C4-2B (cell line): ENCODE measurements around the gene IRF4.

Experiments
- H3K27ac ChIP-seq: fragments of 450-650 bp; 2 replicates; pipeline ENCODE4 v1.5.1; 2017
- ZFX ChIP-seq: fragments of 450-650 bp; IDR thresholded peaks from 2 replicates; pipeline ENCODE4 v1.6.1; 2017
- TF ChIP-seq, protein P1 (sequence below): fragments of 450-650 bp; conservative IDR thresholded peaks from 2 replicates; pipeline ENCODE4 v1.5.1; 2017; ENCODE audit warnings: mild to moderate bottlenecking

The IRF4 gene

DNA sequence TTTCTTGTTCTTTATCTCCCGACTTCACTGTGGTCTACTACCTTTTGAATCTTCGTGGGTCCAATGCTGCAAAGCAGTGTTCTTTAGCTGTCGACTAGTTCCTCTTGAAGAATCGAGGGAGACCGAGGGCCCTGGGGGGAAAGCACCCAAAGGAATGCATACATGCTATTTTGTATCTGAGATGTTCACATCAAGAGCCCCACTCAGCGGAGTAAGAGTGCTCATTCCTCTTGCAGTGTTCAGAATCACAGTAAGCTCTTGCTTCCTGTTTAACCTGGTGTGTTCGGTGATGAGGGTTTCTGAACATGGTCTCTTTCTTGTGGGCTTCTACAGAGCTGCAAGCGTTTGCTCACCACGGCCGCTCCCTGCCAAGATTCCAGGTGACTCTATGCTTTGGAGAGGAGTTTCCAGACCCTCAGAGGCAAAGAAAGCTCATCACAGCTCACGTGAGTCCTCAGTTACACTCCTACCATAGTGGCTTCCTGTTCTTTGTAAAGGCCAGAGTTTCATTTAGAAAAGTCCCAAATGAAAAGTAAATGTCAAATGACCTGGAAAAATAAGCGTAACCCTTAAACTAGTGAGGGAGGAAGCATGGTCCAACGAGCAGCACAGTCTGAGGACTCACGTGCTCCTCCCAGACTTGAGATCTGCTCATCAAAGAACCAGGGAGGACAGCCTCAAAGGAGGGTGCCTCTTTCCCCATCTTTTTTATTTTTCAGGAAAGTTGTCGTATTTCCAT, 13.3 kb downstream of the IRF4 start:
- TF ChIP-seq, protein P1, sequence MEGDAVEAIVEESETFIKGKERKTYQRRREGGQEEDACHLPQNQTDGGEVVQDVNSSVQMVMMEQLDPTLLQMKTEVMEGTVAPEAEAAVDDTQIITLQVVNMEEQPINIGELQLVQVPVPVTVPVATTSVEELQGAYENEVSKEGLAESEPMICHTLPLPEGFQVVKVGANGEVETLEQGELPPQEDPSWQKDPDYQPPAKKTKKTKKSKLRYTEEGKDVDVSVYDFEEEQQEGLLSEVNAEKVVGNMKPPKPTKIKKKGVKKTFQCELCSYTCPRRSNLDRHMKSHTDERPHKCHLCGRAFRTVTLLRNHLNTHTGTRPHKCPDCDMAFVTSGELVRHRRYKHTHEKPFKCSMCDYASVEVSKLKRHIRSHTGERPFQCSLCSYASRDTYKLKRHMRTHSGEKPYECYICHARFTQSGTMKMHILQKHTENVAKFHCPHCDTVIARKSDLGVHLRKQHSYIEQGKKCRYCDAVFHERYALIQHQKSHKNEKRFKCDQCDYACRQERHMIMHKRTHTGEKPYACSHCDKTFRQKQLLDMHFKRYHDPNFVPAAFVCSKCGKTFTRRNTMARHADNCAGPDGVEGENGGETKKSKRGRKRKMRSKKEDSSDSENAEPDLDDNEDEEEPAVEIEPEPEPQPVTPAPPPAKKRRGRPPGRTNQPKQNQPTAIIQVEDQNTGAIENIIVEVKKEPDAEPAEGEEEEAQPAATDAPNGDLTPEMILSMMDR = no peak
- no peak for TF ChIP-seq ZFX

DNA sequence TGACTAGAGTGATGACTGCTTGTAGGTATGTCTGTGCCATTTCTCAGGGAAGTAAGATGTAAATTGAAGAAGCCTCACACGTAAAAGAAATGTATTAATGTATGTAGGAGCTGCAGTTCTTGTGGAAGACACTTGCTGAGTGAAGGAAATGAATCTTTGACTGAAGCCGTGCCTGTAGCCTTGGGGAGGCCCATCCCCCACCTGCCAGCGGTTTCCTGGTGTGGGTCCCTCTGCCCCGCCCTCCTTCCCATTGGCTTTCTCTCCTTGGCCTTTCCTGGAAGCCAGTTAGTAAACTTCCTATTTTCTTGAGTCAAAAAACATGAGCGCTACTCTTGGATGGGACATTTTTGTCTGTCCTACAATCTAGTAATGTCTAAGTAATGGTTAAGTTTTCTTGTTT, 16.6 kb downstream of the IRF4 start:
- no peak overlapping the region for H3K27ac ChIP-seq

More for the DNA sequence above, 13.3 kb downstream of the IRF4 start:
- no peak overlapping the region for H3K27ac ChIP-seq

DNA sequence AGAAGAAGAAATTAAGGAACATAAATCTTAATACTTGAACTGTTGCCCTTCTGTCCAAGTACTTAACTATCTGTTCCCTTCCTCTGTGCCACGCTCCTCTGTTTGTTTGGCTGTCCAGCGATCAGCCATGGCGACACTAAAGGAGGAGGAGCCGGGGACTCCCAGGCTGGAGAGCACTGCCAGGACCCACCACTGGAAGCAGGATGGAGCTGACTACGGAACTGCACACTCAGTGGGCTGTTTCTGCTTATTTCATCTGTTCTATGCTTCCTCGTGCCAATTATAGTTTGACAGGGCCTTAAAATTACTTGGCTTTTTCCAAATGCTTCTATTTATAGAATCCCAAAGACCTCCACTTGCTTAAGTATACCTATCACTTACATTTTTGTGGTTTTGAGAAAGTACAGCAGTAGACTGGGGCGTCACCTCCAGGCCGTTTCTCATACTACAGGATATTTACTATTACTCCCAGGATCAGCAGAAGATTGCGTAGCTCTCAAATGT, 17.1 kb downstream of the IRF4 start:
- no peak overlapping the region for H3K27ac ChIP-seq

More for the DNA sequence above, 16.6 kb downstream of the IRF4 start:
- no peak for TF ChIP-seq ZFX
- TF ChIP-seq, protein P1 = no peak

DNA sequence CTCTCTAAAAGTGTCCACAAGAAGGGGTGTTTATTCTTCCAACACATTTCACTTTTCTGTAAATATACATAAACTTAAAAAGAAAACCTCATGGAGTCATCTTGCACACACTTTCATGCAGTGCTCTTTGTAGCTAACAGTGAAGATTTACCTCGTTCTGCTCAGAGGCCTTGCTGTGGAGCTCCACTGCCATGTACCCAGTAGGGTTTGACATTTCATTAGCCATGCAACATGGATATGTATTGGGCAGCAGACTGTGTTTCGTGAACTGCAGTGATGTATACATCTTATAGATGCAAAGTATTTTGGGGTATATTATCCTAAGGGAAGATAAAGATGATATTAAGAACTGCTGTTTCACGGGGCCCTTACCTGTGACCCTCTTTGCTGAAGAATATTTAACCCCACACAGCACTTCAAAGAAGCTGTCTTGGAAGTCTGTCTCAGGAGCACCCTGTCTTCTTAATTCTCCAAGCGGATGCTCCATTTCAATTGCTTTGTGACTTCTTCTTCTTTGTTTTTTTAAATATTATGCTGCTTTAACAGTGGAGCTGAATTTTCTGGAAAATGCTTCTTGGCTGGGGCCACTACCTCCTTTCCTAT, 17.9 kb downstream of the IRF4 start:
- TF ChIP-seq, protein P1 = no peak
- no peak for TF ChIP-seq ZFX
- no peak overlapping the region for H3K27ac ChIP-seq

More for the DNA sequence above, 17.1 kb downstream of the IRF4 start:
- TF ChIP-seq ZFX = no peak
- TF ChIP-seq, protein P1 = peak; percentile 20

DNA sequence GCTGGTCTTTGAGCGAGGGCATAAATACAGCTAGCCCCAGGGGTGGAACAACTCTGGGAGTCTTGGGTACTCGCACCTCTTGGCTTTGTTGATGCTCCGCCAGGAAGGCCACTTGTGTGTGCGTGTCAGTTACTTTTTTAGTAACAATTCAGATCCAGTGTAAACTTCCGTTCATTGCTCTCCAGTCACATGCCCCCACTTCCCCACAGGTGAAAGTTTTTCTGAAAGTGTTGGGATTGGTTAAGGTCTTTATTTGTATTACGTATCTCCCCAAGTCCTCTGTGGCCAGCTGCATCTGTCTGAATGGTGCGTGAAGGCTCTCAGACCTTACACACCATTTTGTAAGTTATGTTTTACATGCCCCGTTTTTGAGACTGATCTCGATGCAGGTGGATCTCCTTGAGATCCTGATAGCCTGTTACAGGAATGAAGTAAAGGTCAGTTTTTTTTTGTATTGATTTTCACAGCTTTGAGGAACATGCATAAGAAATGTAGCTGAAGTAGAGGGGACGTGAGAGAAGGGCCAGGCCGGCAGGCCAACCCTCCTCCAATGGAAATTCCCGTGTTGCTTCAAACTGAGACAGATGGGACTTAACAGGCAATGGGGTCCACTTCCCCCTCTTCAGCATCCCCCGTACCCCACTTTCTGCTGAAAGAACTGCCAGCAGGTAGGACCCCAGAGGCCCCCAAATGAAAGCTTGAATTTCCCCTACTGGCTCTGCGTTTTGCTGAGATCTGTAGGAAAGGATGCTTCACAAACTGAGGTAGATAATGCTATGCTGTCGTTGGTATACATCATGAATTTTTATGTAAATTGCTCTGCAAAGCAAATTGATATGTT, 19.2 kb downstream of the IRF4 start:
- TF ChIP-seq, protein P1 = no peak
- TF ChIP-seq ZFX = no peak
- no peak overlapping the region for H3K27ac ChIP-seq

DNA sequence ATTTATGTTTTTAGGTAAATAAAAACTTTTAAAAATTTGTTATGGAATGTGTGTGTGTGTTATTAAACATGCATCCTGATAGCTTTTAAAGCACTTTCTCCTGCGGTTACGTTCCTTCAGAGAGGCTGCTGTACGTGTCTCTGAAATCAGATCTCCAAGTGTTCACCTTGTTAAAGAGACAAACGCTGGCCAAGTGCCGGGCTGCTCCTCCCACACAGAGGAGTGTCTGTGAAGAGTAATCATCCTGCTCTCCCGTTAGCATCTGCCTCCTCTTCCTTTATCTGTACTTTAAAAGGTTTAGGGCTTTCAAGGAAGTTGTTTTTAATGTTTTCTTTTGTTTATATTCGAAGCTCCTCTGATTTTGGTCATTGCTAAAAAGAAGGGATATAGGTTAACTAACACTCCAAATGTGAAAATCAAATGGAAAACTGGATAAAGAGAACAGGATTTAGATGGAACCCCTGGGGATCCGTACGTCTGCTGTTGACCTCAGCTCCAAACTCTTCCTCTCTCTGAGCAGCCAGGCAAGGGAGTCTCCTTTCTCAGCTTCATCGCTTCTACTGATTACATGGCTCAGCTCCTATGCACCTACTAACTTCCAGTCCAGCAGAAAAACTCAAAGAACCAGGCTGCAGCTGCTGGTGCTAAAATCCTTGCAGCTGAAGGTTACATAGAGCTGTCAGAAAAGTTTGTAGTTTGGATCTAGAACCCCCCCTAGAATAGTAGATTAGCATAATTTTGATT, 20.0 kb downstream of the IRF4 start:
- TF ChIP-seq, protein P1 = no peak
- no peak for TF ChIP-seq ZFX
- no peak overlapping the region for H3K27ac ChIP-seq
